Measurements from ENCODE around the gene STPG4. TPM values are rescaled to one million over a fixed set of nuclear protein-coding genes. Genes with fewer than 3 reads are reported as not detected.

STPG4 gene
- total RNA-seq, 2 donors from 2014 or later, result 1.4 TPM; not detected in 1

DNA sequence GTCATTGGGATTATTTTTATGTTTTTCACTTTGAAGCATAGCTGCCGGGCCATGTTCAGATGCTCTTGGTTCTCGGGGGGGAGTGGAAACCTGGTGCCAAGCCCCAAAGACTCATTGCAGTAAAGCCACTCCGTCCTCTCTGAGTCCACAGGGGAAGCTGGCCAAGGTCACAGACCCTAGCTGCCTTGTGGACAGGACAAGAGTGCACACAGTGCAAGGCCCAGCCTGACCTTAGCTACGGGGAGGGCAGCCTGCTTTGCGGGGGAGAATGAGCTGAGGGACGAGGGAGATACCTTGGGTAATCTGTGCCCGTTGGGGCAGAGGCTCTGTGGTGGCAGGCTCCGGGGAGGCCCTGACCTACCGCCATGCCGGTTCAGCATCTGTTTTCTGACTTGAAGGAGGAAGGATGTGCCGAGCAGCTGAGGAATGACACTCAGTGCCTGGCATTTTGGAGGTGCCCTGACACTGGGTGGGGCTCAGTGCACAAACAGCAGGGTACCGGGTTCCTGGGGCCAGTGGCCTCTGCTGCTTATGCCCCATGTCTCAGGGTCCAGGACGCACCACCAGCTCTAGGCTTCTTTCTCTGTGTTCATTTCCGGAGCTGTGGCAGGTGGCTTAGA is 87.2 kb downstream of the STPG4 start:
- no peaks in the 10 kb centered on the region for H3K36me3 ChIP-seq
- intact Hi-C loops (cut with DNase I), result no loop called here
- peak overlapping the region; percentile 1 to 14 for H3K27ac ChIP-seq
- peaks cover 20% of the 10 kb centered on the region for H3K4me1 ChIP-seq (replicated peaks)
- DNase-seq (ENCODE audit: low spot score), result no peak
- 80% methylated on average over 14 of the region's 14 CpGs for WGBS
- H3K4me3 ChIP-seq, result no peak overlapping the region
- H3K9me3 ChIP-seq, result no peaks in the 10 kb centered on the region
- TF ChIP-seq POLR2AphosphoS5 (IDR thresholded peaks at IDR 0.05) (no peak), POLR2A (IDR thresholded peaks at IDR 0.05) (no peak)
- TF ChIP-seq, protein P1, sequence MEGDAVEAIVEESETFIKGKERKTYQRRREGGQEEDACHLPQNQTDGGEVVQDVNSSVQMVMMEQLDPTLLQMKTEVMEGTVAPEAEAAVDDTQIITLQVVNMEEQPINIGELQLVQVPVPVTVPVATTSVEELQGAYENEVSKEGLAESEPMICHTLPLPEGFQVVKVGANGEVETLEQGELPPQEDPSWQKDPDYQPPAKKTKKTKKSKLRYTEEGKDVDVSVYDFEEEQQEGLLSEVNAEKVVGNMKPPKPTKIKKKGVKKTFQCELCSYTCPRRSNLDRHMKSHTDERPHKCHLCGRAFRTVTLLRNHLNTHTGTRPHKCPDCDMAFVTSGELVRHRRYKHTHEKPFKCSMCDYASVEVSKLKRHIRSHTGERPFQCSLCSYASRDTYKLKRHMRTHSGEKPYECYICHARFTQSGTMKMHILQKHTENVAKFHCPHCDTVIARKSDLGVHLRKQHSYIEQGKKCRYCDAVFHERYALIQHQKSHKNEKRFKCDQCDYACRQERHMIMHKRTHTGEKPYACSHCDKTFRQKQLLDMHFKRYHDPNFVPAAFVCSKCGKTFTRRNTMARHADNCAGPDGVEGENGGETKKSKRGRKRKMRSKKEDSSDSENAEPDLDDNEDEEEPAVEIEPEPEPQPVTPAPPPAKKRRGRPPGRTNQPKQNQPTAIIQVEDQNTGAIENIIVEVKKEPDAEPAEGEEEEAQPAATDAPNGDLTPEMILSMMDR (IDR thresholded peaks at IDR 0.05), result no peak
- no peaks in the 10 kb centered on the region for H3K27me3 ChIP-seq (replicated peaks; ENCODE audit: insufficient read depth)

DNA sequence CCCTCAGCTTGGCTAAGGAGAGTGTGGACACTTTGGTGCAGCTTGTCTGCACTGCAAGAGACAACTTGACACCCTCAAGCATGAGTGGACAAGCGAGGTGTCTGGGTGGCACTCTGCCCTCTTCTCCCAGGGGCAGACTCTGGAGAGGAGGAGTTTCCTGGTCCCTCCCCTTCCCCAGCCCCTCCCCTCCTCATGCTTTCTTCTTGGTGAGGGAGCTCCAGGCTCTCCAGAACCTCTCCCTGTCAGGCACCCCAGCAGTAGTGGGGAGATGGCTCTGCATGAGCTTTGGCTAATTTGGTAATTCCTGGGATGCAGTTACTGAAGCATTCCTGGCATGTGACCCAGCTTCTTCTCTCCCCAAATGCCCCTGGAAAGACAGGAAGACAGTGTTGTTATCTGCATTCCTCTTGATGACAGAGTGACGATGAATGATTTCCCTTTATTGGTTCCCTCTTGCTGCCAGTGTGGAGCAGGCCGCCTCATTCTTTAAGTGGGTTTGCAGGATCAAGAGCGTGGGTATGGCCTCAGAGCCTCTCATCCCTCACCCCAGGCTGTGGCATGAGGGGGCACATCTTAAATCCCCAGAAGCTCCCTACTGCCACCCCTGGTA is 89.2 kb downstream of the STPG4 start:
- H3K4me1 ChIP-seq (replicated peaks), result peaks cover 13% of the 10 kb centered on the region
- intact Hi-C loops (cut with DNase I), result no loop called here
- no peak overlapping the region for H3K27ac ChIP-seq

DNA sequence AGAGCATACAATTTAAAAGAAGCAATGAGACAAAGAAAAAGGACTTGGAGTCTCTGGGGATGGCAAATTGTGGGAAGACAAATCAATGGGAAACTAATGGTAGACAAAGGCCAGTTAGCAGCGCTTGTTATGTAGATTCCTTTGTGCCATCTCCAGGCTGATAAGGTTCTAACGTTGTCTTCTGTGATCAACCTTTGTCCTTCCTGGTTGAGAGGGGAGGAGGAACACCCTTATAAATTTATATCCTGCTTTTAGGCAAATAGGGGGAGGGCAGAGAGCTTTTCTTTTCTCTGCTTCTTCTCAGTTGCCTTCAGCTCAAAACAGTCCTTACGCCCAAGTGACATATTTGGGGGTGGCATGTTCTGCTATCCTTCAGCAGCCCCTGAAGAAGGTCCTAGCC is 89.8 kb downstream of the STPG4 start:
- no peak for TF ChIP-seq POLR2A (IDR thresholded peaks at IDR 0.05)
- no peak for TF ChIP-seq POLR2AphosphoS5 (IDR thresholded peaks at IDR 0.05)
- TF ChIP-seq, protein P1 (IDR thresholded peaks at IDR 0.05), result no peak
- DNase-seq (ENCODE audit: low spot score), result no peak
- intact Hi-C loops (cut with DNase I), result no loop called here
- Histone ChIP-seq H3K9me3 (no peaks in the 10 kb centered on the region), H3K27ac (no peak overlapping the region), H3K36me3 (no peaks in the 10 kb centered on the region), H3K4me3 (no peak overlapping the region), H3K27me3 (replicated peaks; ENCODE audit: insufficient read depth) (no peaks in the 10 kb centered on the region), H3K4me1 (replicated peaks) (peaks cover 13% of the 10 kb centered on the region)
- WGBS, result 62% methylated on average over 3 of the region's 3 CpGs

More for the DNA sequence above, 89.2 kb downstream of the STPG4 start:
- DNase-seq (ENCODE audit: low spot score), result no peak
- Histone ChIP-seq H3K36me3 (no peaks in the 10 kb centered on the region), H3K27me3 (replicated peaks; ENCODE audit: insufficient read depth) (no peaks in the 10 kb centered on the region), H3K4me3 (no peak overlapping the region), H3K9me3 (no peaks in the 10 kb centered on the region)
- 56% methylated on average over 4 of the region's 4 CpGs for WGBS
- TF ChIP-seq POLR2AphosphoS5 (IDR thresholded peaks at IDR 0.05) (no peak), POLR2A (IDR thresholded peaks at IDR 0.05) (no peak)
- TF ChIP-seq, protein P1 (IDR thresholded peaks at IDR 0.05), result no peak

DNA sequence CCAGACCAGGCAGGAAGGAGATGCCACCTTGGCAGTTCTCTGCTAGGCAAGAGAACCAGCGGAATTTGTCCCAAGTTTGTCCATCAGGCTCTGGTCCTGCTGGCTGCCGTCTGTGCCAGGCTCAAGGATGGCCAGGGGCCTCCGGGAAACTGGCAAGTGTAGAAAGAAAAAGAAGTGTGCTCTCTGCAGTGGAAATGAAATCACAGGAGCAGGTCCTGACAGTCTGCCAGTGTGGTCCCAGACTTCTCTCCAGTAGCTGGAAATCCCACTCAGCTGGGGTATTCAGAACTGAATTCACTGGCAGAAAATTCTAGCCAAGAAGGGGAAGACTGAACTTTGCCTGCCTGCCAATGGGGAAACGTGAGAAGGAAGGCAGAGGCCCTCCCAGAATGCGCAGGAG is 91.0 kb downstream of the STPG4 start:
- Histone ChIP-seq H3K9me3 (no peaks in the 10 kb centered on the region), H3K36me3 (no peaks in the 10 kb centered on the region), H3K4me1 (replicated peaks) (peaks cover 4% of the 10 kb centered on the region), H3K27me3 (replicated peaks; ENCODE audit: insufficient read depth) (no peaks in the 10 kb centered on the region), H3K27ac (no peak overlapping the region), H3K4me3 (no peak overlapping the region)
- intact Hi-C loops (cut with DNase I), result no loop called here
- no peak for DNase-seq (ENCODE audit: low spot score)
- TF ChIP-seq POLR2AphosphoS5 (IDR thresholded peaks at IDR 0.05) (no peak), POLR2A (IDR thresholded peaks at IDR 0.05) (no peak)
- TF ChIP-seq, protein P1 (IDR thresholded peaks at IDR 0.05), result no peak
- WGBS, result 82% methylated on average over 5 of the region's 5 CpGs

DNA sequence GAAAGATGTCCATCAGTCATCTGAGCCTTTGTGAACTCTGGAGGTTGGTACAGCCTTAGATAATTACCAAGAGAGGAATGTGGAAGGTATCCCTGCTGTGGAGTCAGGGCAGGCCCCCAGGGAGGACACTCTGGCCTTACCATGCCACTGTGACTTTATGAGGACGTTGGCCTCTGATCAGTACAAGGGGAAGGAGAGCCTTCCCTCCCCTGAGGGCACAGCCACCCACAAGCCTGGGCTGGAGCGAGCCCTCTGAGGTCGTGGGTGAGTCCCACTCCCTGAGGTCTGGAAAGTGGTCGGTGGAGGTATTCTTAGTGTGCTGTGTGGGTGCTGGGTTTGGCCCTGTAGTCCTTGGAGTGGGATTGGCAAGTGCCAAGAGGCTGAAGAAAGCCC is 91.6 kb downstream of the STPG4 start:
- H3K36me3 ChIP-seq, result no peaks in the 10 kb centered on the region
- H3K4me1 ChIP-seq (replicated peaks), result no peaks in the 10 kb centered on the region
- no peaks in the 10 kb centered on the region for H3K9me3 ChIP-seq
- intact Hi-C loops (cut with DNase I), result no loop called here
- no peak overlapping the region for H3K4me3 ChIP-seq
- no peak for DNase-seq (ENCODE audit: low spot score)
- TF ChIP-seq, protein P1 (IDR thresholded peaks at IDR 0.05), result no peak
- TF ChIP-seq POLR2AphosphoS5 (IDR thresholded peaks at IDR 0.05) (no peak), POLR2A (IDR thresholded peaks at IDR 0.05) (no peak)
- H3K27ac ChIP-seq, result no peak overlapping the region
- 80% methylated on average over 4 of the region's 4 CpGs for WGBS
- no peaks in the 10 kb centered on the region for H3K27me3 ChIP-seq (replicated peaks; ENCODE audit: insufficient read depth)

Measured in prostate gland (tissue), 2 donors.